Right atrium auricular region (tissue), 2 donors: ENCODE measurements around the gene CNOT6. TPM values are rescaled to one million over a fixed set of nuclear protein-coding genes. Genes with fewer than 3 reads are reported as not detected.
"Not testable (repeated sequence)": the region's sequence is repeated elsewhere in the genome, so short reads cannot be mapped to it uniquely, and the experiment has no call there.

Experiments used
- DNase-seq: peaks from one replicate; pipeline ENCODE4 v3.0.0-alpha.2; 2019; ENCODE audit warnings: low spot score
- H3K27ac ChIP-seq, 2 donors: fragments of 200-600 bp; sonication (generic); 1 replicate in 1 of 2; 2 replicates in 1 of 2; pipeline ENCODE4 v1.5.1; 2016 to 2019
- H3K27me3 ChIP-seq, 2 donors: fragments of 200-600 bp; sonication (generic); one replicate each; pipeline versions ENCODE4 v1.5.1 to v1.6.0; 2017 to 2019
- H3K36me3 ChIP-seq: fragments of 200-600 bp; sonication (generic); one replicate; pipeline ENCODE4 v1.5.1; 2016
- H3K4me1 ChIP-seq, 2 donors: fragments of 200-600 bp; sonication (generic); one replicate each; pipeline versions ENCODE4 v1.5.1 to v1.6.0; 2017 to 2019
- H3K4me3 ChIP-seq, 2 donors: fragments of 200-600 bp; sonication (generic); 1 replicate in 1 of 2; 2 replicates in 1 of 2; pipeline ENCODE4 v1.5.1; 2017 to 2019; ENCODE audit warnings: mild to moderate bottlenecking in 1 of 2, moderate library complexity in 1 of 2
- H3K9me3 ChIP-seq, 2 donors: fragments of 200-600 bp; sonication (generic); one replicate each; pipeline ENCODE4 v1.5.1; 2019
- CTCF ChIP-seq, 2 donors: fragments of 200-600 bp; sonication (generic); IDR thresholded peaks; one replicate each; pipeline ENCODE4 v1.5.1; 2019; ENCODE audit warnings: antibody characterized with exemption in 2 of 2
- total RNA-seq, 2 donors: library from RNA; depleted of rRNA; stranded (reverse); fragments of >200 nt; gene quantifications; one replicate each; pipeline ENCODE4 v1.1.0, GENCODE V29; 2016

The CNOT6 gene
- total RNA-seq, 2 donors from 2014 or later, result 7.2 to 7.7 TPM

DNA sequence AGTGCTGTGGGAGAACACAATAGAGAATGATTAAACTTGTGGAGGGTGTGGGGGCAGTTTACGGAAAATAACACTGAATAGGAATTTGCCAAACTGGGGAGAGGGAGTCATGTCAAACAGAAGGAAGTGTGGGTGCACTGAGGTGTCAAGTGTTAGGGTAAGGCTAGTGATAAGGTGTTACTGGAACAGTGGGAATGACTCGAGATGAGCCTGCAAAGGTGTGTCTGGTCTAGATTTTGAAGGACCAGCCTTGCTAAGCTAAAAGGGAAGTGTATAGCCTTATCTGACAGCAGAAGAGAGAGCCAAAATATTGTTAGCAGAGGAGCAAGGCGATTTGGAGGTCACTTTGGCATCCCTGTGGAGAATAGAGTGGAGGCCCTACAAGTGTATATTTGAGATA is 4.2 kb downstream of the CNOT6 start:
- no peaks in the 10 kb centered on the region for H3K9me3 ChIP-seq
- no peak for TF ChIP-seq CTCF (IDR thresholded peaks at IDR 0.05)
- H3K27ac ChIP-seq, result no peak overlapping the region
- no peaks in the 10 kb centered on the region for H3K27me3 ChIP-seq
- peaks cover 0 to 25% of the 10 kb centered on the region in 2 donors for H3K4me1 ChIP-seq
- H3K36me3 ChIP-seq, result no peaks in the 10 kb centered on the region
- DNase-seq, result no peak
- H3K4me3 ChIP-seq, result no peak overlapping the region

DNA sequence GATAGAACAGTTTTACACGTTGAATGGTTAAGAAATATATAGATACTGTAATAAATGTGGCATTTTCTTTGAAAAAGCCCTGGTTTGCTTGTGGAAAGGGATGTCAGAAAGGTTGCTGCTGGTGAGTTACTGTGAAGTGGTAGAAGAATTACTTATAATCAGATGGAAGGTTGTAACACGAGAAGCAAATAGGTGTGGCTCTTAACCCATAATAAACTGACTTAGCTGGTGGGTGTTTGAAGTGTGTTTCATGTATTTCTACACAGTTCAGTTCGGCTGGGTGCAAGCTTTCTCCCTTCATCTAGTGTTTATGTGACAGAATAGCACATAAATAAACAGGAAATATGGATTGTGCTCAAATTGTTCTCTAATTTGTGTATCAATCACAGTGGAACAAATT is 5.5 kb downstream of the CNOT6 start:
- no peaks in the 10 kb centered on the region for H3K27me3 ChIP-seq
- H3K36me3 ChIP-seq, result no peaks in the 10 kb centered on the region
- peaks cover 0 to 25% of the 10 kb centered on the region in 2 donors for H3K4me1 ChIP-seq
- TF ChIP-seq CTCF (IDR thresholded peaks at IDR 0.05), result no peak
- H3K4me3 ChIP-seq, result no peak overlapping the region
- no peak overlapping the region for H3K27ac ChIP-seq
- no peak for DNase-seq
- H3K9me3 ChIP-seq, result no peaks in the 10 kb centered on the region

DNA sequence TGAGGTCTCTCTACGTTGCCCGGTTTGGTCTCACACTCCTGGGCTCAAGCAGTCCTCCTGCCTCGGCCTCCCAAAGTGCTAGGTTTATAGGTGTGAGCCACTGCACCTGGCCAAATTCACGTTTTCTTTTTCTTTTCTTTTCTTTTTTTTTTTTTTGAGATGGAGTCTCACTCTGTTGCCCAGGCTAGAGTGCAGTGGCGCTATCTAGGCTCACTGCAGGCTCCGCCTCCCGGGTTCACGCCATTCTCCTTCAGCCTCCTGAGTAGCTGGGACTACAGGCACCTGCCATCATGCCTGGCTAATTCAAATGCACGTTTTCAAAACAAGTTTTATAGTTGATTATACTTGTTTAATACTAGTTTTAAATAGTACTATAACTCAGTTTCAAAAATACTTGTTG is 6.1 kb downstream of the CNOT6 start:
- H3K4me1 ChIP-seq, result peaks cover 0 to 21% of the 10 kb centered on the region in 2 donors
- H3K27ac ChIP-seq, DNase-seq, H3K27me3 ChIP-seq, H3K36me3 ChIP-seq, H3K9me3 ChIP-seq, H3K4me3 ChIP-seq: not testable (repeated sequence)

GRCh38 chr5:180507661-180508060 is 13.5 kb downstream of the CNOT6 start:
- no peak for TF ChIP-seq CTCF (IDR thresholded peaks at IDR 0.05)
- no peak for DNase-seq
- Histone ChIP-seq H3K4me3 (no peak overlapping the region), H3K27ac (no peak overlapping the region), H3K4me1 (no peaks in the 10 kb centered on the region), H3K9me3 (no peaks in the 10 kb centered on the region), H3K27me3 (no peaks in the 10 kb centered on the region), H3K36me3 (no peaks in the 10 kb centered on the region)

DNA sequence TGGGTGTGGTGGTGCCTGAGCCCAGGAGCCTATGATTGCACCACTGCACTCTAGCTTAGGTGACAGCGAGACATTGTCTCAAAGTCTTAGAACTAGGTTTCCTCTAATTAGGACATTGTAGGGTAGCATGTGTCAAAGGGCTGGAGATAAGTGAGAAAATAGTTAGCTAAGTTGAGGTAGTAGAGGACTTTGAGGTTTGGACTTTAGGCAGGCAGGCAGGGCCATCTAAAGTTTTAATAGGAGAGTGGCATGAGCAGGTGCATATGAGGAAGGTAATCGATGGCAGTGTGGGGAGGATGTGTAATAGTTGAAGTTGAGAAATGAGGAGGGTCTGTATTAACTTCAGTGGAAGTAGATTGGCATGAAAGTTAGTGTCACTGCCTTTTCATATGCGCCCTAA is 21.1 kb downstream of the CNOT6 start:
- H3K4me1 ChIP-seq, result no peaks in the 10 kb centered on the region
- H3K4me3 ChIP-seq, result no peak overlapping the region
- H3K36me3 ChIP-seq, result no peaks in the 10 kb centered on the region
- no peak overlapping the region for H3K27ac ChIP-seq
- no peak for TF ChIP-seq CTCF (IDR thresholded peaks at IDR 0.05)
- no peaks in the 10 kb centered on the region for H3K27me3 ChIP-seq
- no peak for DNase-seq
- no peaks in the 10 kb centered on the region for H3K9me3 ChIP-seq

GRCh38 chr5:180515974-180516373 is 21.8 kb downstream of the CNOT6 start:
- H3K27me3 ChIP-seq, H3K4me1 ChIP-seq, H3K36me3 ChIP-seq, H3K4me3 ChIP-seq, H3K27ac ChIP-seq, H3K9me3 ChIP-seq, DNase-seq: not testable (repeated sequence)

DNA sequence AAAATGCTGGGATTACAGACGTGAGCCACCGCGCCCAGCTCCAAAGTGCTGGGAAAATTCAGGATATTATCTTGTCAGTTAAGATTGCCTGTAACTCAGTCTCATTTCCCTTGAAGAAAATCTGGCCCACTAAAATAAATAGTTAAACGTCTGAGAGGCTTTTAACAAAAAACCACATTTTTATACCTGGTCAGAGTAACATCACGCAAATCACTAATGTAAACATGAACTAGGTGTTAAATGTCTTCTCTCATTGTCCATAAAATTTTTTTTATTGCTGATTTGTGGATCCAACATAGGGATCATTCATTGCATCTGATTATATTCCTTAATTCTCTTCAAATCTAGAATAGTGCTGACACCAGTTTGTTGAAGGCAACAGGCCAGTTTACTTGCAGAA is 22.3 kb downstream of the CNOT6 start:
- H3K4me1 ChIP-seq, result no peaks in the 10 kb centered on the region
- H3K36me3 ChIP-seq, result no peaks in the 10 kb centered on the region
- no peaks in the 10 kb centered on the region for H3K27me3 ChIP-seq
- no peak for TF ChIP-seq CTCF (IDR thresholded peaks at IDR 0.05)
- no peak for DNase-seq
- no peak overlapping the region for H3K4me3 ChIP-seq
- no peak overlapping the region for H3K27ac ChIP-seq
- H3K9me3 ChIP-seq, result no peaks in the 10 kb centered on the region
